Right cardiac atrium (tissue), 5 donors: ENCODE results near the gene LSM14B. TPM values are rescaled to one million over a fixed set of nuclear protein-coding genes. Genes with fewer than 3 reads are reported as not detected.
"Not testable (repeated sequence)": the region's sequence is repeated elsewhere in the genome, so short reads cannot be mapped to it uniquely, and the experiment has no call there.

Experiments used
- ATAC-seq, 2 donors: fragments of 200-7000 bp; cut with Tn5 transposase; one replicate each; pipeline versions ENCODE4 v1.8.0 to v1.9.1; 2020; ENCODE audit warnings: moderate library complexity in 2 of 2, mild to moderate bottlenecking in 1 of 2
- DNase-seq, 3 donors: peaks; one replicate each; pipeline ENCODE4 v3.0.0-alpha.2; 2020
- H3K27ac ChIP-seq: one replicate; pipeline ENCODE4 v1.5.1; 2013; ENCODE audit warnings: mild to moderate bottlenecking, low read length, control low read depth, moderate library complexity
- H3K27me3 ChIP-seq: one replicate; pipeline ENCODE4 v1.6.1; 2013; ENCODE audit not compliant: control insufficient read depth, insufficient read depth
- H3K4me1 ChIP-seq: one replicate; pipeline ENCODE4 v1.6.1; 2013; ENCODE audit warnings: low read length; ENCODE audit not compliant: control insufficient read depth, insufficient read depth
- H3K4me3 ChIP-seq: one replicate; pipeline ENCODE4 v1.5.1; 2013; ENCODE audit warnings: low read length, control low read depth
- H3K9me3 ChIP-seq: one replicate; pipeline ENCODE4 v1.6.1; 2013; ENCODE audit warnings: low read length; ENCODE audit not compliant: control insufficient read depth
- WGBS: extraction: QIAGEN DNeasy Blood & Tissue Kit; methylation state at CpG from one replicate; pipeline ENCODE4 v1.1.7; 2013; 5-methylcytosine and 5-hydroxymethylcytosine counted together
- intact Hi-C, 4 donors: fragments of 100-400 bp; cut with DNase I; formaldehyde crosslinking; loops; one replicate each; pipeline versions ENCODE4 v1.11.0 to v1.14.0; 2022 to 2023
- polyA plus RNA-seq: library from polyadenylated mRNA; stranded (reverse); fragments of 200-250 nt; gene quantifications from one replicate; pipeline ENCODE4 v1.2.3, GENCODE V29; 2013
- total RNA-seq, 4 donors: library from RNA; stranded (reverse); fragmentation: NEBNext Ultra II Directional; extraction: Animal tissue kit (Norgen Biotek cat#: 25700); gene quantifications; one replicate each; pipeline ENCODE4 v1.2.1, GENCODE V29; 2021
- donor health status: healthy with polysubstance abuse.
- donor health status: DM: no; HTN: yes; CAD: no.
- donor health status: DM: no; HTN: no; CAD: no.
- donor health status: DM: no; HTN: yes; CAD: no; lungs with severe emphysema.
- donor health status: DM: yes; HTN: yes; CAD: no.

The LSM14B gene
- total and polyA plus RNA-seq, 5 donors = 27.6 to 45.7 (median 40.5) TPM

DNA sequence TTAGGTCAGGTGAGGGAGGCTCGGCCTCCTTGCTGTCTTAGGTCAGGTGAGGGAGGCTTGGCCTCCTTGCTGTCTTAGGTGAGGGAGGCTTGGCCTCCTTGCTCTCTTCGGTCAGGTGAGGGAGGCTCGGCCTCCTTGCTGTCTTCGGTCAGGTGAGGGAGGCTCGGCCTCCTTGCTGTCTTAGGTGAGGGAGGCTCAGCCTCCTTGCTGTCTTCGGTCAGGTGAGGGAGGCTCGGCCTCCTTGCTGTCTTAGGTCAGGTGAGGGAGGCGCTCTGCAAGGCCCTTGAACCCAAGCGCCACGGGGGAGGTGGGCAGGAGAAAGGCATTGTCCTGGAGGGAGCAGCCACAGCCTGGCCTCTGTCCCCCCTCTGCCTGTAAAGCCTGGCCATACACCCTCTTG, 26.1 kb downstream of the LSM14B start:
- DNase-seq, H3K4me3 ChIP-seq, H3K27ac ChIP-seq, H3K4me1 ChIP-seq, H3K9me3 ChIP-seq, H3K27me3 ChIP-seq, ATAC-seq, intact Hi-C loops: not testable (repeated sequence)
- WGBS = 98% methylated on average over 10 of the region's 10 CpGs

- ATAC-seq = no peak
- DNase-seq = no peak
- intact Hi-C loops = no loop called here
- 85% methylated on average over 20 of the region's 20 CpGs for WGBS
- H3K27me3 ChIP-seq = no peaks in the 10 kb centered on the region
- H3K27ac ChIP-seq = no peak overlapping the region
- no peak overlapping the region for H3K4me3 ChIP-seq
- peaks cover 9% of the 10 kb centered on the region for H3K4me1 ChIP-seq
- H3K9me3 ChIP-seq = no peaks in the 10 kb centered on the region
These were observed 26.6 kb downstream of the LSM14B start for GRCh38 chr20:62148908-62149314.

DNA sequence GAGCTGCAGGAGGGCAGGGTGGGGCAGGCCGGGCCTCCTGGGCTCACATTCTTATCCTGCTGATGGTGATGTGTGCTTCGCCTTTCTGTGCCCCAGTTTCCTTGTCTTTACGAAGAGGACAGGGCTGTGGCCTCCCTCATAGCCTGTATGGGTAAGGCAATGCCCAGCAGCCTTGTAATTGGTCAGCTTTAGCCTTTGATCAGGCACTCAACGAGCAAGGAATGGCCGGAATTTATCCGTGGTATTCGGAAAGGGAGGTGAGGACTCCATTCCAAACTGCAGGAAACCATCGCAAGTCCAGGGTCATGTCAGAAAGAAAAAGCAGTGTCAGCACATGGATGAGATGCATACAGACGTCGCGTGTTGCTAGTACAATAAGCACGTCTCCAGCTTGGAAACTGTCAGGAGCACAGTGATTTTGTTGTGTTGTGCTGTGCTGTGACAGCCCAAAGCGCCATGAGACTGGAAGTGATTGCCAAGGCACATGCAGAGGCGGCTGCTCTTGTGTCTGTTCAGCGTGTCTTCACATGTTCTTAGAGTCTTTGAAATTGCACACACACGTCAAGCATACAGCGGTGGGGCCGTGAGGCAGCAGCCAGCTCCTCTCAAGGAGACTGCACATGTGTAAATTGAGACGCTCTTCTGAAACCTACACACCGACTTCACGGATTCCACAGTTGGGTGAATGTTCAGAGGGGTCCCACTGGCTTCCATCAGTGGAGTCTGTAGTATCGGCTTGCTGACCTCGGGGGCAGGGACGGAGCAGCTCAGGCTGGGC, 27.4 kb downstream of the LSM14B start:
- Histone ChIP-seq H3K27ac (no peak overlapping the region), H3K4me3 (no peak overlapping the region), H3K9me3 (no peaks in the 10 kb centered on the region), H3K27me3 (no peaks in the 10 kb centered on the region), H3K4me1 (peaks cover 8% of the 10 kb centered on the region)
- DNase-seq = peak in 1 of 3 donors; percentile 32
- WGBS = 65% methylated on average over 24 of the region's 24 CpGs
- no peak for ATAC-seq
- intact Hi-C loops = no loop called here

DNA sequence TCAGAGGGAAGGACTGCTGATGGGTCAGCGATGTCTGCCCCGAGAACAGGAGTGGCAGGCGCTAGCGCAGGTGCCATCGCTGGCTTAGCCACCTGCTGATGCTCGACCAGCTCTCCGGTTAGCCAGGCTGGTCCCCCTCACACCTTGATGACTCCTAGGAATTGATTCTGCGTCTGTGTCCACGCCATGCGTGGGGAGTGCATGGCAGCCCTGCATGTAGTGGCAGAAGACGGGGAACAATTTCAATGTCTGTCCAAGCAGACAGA, 28.0 kb downstream of the LSM14B start:
- WGBS = 96% methylated on average over 11 of the region's 11 CpGs
- Histone ChIP-seq H3K27me3 (no peaks in the 10 kb centered on the region), H3K9me3 (no peaks in the 10 kb centered on the region), H3K4me1 (peaks cover 7% of the 10 kb centered on the region), H3K27ac (no peak overlapping the region), H3K4me3 (no peak overlapping the region)
- no peak for ATAC-seq
- peak in 1 of 3 donors; percentile 42 for DNase-seq
- intact Hi-C loops = no loop called here

DNA sequence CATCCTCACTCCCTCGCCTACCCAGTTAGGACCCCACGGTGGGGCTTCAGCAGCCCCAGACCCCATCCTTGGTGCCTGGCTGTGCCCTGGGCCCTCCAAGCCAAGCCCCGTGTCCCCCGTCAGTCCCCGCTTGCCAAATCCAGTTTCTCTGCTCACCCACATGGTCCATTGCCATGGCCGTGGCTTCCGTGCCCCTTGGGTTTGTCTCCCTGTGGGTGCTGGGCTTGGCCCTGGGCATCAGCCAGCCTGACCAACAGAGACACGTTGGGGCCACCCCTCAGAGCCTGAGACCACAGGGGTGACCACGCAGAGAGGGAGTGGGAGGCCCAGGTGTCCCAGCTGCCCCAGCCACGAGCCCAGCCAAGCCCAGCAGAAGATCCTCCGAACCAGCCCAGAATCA, 28.9 kb downstream of the LSM14B start:
- 88% methylated on average over 11 of the region's 11 CpGs for WGBS
- intact Hi-C loops = no loop called here
- no peak for DNase-seq

GRCh38 chr20:62151835-62152364, 29.6 kb downstream of the LSM14B start:
- Histone ChIP-seq H3K4me3 (no peak overlapping the region), H3K9me3 (no peaks in the 10 kb centered on the region), H3K27ac (no peak overlapping the region), H3K27me3 (no peaks in the 10 kb centered on the region), H3K4me1 (peaks cover 3% of the 10 kb centered on the region)
- no peak for ATAC-seq
- peak in 1 of 3 donors; percentile 43 for DNase-seq
- intact Hi-C loops = no loop called here
- WGBS = 84% methylated on average over 23 of the region's 23 CpGs

More for the DNA sequence above, 28.9 kb downstream of the LSM14B start:
- no peak overlapping the region for H3K27ac ChIP-seq
- no peak for ATAC-seq
- H3K4me3 ChIP-seq = no peak overlapping the region
- peaks cover 3% of the 10 kb centered on the region for H3K4me1 ChIP-seq
- no peaks in the 10 kb centered on the region for H3K9me3 ChIP-seq
- no peaks in the 10 kb centered on the region for H3K27me3 ChIP-seq

DNA sequence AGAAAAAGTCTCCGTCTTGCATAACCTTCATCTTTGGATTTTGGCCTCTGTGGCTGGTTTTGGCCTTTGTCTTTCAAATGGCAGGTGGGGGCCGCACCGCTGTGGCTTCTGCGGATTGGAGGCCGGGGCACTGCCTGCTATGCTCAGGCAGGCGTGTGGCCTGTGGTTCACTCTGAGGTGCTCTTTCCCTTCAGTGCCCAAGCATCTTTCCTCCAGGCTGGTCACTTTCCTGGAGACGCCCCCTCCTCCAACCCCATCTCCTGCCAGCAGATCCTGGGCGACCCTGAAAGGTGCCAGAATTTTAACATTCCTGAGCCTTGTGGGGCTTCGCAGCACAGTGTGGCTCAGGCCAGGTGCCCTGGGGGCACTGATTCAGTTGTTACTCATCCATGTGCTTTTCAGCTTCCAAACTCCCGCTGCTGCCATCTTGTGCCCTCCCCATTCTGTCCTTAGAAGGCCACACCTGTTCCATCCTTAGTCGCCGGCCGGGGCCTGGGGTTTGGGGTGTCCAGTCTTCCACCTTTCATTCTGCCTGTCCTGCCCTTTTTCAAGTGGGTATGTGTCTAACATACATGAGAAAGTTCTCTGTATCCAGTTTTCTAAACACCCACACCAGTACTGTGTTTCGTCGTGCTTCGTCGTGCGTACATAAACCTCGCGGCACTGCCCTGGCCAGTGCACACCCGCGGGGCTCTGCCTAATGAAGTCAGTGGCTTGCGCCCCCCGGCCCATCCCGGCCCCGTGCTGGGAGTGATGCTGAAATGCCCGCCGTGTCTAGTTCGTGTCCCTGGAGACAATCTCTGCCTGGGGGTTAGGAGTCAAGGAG, 33.4 kb downstream of the LSM14B start:
- no peaks in the 10 kb centered on the region for H3K27me3 ChIP-seq
- no peak overlapping the region for H3K27ac ChIP-seq
- 89% methylated on average over 29 of the region's 29 CpGs for WGBS
- intact Hi-C loops = loop anchor here in 1 of 4 donors (5.0 kb wide), 1 partner anchor 143 kb away; no protein-coding TSS in a partner anchor
- ATAC-seq (no peak), DNase-seq (peak in 2 of 3 donors; percentile 44 to 45)
- H3K4me1 ChIP-seq = no peaks in the 10 kb centered on the region
- H3K4me3 ChIP-seq = no peak overlapping the region
- H3K9me3 ChIP-seq = no peaks in the 10 kb centered on the region

GRCh38 chr20:62156254-62156556, 33.9 kb downstream of the LSM14B start:
- DNase-seq = peak in 1 of 3 donors; percentile 46
- no peak for ATAC-seq
- Histone ChIP-seq H3K27me3 (no peaks in the 10 kb centered on the region), H3K4me3 (no peak overlapping the region), H3K27ac (no peak overlapping the region), H3K9me3 (no peaks in the 10 kb centered on the region), H3K4me1 (no peaks in the 10 kb centered on the region)
- 93% methylated on average over 3 of the region's 3 CpGs for WGBS
- intact Hi-C loops = loop anchor here in 1 of 4 donors (5.0 kb wide), 1 partner anchor 144 kb away; no protein-coding TSS in a partner anchor

- DNase-seq (peak; percentile 69 to 86 (median 86)), ATAC-seq (peak; percentile 78 to 82)
- Histone ChIP-seq H3K4me1 (no peaks in the 10 kb centered on the region), H3K27ac (no peak overlapping the region), H3K9me3 (no peaks in the 10 kb centered on the region), H3K27me3 (no peaks in the 10 kb centered on the region), H3K4me3 (no peak overlapping the region)
- intact Hi-C loops = loop anchor here in 1 of 4 donors (5.0 kb wide), 1 partner anchor 144 kb away; no protein-coding TSS in a partner anchor
- 47% methylated on average over 24 of the region's 24 CpGs for WGBS
These were observed 34.5 kb downstream of the LSM14B start for GRCh38 chr20:62156592-62157386.

GRCh38 chr20:62157387-62158087, 35.3 kb downstream of the LSM14B start:
- Histone ChIP-seq H3K27ac (no peak overlapping the region), H3K9me3 (no peaks in the 10 kb centered on the region), H3K4me3 (no peak overlapping the region), H3K4me1 (no peaks in the 10 kb centered on the region), H3K27me3 (no peaks in the 10 kb centered on the region)
- ATAC-seq (no peak), DNase-seq (peak in 1 of 3 donors; percentile 28)
- 89% methylated on average over 25 of the region's 25 CpGs for WGBS
- intact Hi-C loops = loop anchor here in 1 of 4 donors (5.0 kb wide), 1 partner anchor 145 kb away; no protein-coding TSS in a partner anchor
